GM18517 (cell line): Measurements from ENCODE around the gene RIMBP2.

ENCODE experiments used
- ATAC-seq: cut with Tn5 transposase; IDR thresholded peaks from one replicate; pipeline ENCODE4 v1.9.1; 2021; ENCODE audit warnings: mild to moderate bottlenecking, moderate library complexity; ENCODE audit not compliant: unreplicated experiment

RIMBP2 gene

DNA sequence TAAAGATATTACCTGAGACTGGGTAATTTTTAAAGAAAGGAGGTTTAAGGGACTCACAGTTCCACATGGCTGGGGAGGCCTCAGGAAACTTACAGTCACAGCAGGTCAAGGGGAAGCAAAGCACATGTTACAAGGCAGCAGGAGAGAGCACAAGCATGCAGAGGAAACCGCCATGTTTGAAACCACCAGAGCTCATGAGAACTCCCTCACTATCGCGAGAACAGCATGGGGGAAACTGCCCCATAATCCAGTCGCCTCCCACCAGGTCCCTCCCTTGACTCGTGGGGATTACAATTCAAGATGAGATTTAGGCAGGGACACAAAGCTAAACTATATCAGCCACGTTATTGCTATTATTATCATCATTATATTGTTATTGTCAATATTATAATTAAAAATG lies 138.7 kb downstream of the RIMBP2 start:
- ATAC-seq: no peak

GRCh38 chr12:130576371-130576816 lies 139.7 kb downstream of the RIMBP2 start:
- no peak for ATAC-seq

DNA sequence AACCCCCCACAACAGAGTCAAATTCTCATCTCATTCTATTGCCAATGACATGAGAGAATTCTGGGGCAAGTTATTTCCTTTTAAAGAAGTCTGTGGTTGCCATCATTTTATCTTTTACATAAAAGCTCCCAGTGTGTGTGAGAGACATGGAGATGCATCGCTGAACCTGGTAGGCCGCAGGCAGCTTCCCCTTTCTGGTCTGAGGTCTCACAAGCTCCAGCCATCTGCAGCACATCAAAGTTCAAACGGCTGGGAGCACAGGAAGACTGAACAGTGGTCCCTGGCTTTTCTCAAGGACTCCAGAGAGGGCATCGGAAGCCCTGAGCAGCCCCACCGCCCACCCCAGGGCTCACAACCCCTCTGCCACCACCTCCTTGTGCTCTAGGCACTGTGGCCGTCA lies 141.7 kb downstream of the RIMBP2 start:
- no peak for ATAC-seq

DNA sequence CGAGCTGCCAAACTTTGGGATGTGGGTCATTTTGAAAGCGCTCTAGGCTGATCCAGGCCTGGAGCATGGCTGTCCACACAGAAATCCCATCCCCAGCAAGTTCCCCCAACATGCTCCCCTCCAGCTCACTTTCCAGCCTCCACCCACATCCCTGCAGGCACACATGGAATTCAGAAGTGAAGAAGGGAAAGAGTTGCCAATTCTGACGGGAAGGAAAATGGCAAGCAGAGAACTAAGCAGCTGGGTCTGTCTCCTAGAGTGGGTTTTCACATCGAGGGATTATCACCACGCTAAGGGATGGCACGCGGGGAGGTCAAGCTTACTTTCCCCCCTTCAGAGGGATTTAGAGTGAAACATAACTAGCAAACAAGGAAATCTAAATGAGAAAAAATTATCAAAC lies 142.3 kb downstream of the RIMBP2 start:
- ATAC-seq: no peak

- ATAC-seq: no peak
These were observed 142.9 kb downstream of the RIMBP2 start for GRCh38 chr12:130573235-130573634.

GRCh38 chr12:130572553-130572952 lies 143.5 kb downstream of the RIMBP2 start:
- no peak for ATAC-seq

DNA sequence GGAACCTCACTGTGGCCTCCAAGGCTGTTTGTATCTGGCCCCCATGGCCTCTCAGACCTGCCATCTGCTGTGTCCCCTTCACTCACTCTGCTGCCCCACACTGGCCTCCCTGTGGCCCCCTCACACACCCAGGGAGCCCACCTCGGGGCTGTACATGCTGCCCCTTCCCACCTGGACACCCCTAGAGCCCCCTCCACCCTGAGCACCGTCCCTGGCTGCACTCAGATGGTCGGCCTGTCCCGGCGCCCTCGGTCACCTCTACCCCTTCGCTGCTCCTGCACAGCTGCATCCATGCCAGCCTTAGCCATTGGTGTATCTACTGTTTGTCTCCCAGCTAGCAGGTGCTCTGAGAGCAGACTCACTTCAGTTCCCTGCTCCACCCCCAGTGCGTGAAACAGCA lies 144.4 kb downstream of the RIMBP2 start:
- ATAC-seq: no peak

- ATAC-seq: no peak
These were observed 145.0 kb downstream of the RIMBP2 start for GRCh38 chr12:130571089-130571488.

DNA sequence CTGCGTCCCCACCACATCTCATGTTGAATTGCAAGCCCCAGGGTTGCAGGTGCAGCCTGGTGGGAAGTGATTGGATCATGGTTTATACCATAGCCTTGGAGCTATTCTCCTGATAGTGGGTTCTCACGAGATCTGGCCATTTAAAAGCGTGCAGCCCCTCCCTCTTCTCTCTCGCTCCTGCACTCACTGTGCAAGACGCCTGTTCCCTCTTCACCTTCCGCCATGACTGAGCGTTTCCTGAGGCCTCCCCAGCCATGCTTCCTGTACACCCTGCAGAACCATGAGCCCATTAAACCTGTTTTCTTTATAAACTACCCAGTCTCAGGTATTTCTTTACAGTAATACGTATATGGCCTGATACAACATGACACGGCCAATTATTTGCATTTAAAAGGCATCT lies 146.6 kb downstream of the RIMBP2 start:
- ATAC-seq: no peak

- ATAC-seq: no peak
These were observed 147.6 kb downstream of the RIMBP2 start for GRCh38 chr12:130568501-130568900.

- ATAC-seq: no peak
These were observed 148.1 kb downstream of the RIMBP2 start for GRCh38 chr12:130568041-130568440.

DNA sequence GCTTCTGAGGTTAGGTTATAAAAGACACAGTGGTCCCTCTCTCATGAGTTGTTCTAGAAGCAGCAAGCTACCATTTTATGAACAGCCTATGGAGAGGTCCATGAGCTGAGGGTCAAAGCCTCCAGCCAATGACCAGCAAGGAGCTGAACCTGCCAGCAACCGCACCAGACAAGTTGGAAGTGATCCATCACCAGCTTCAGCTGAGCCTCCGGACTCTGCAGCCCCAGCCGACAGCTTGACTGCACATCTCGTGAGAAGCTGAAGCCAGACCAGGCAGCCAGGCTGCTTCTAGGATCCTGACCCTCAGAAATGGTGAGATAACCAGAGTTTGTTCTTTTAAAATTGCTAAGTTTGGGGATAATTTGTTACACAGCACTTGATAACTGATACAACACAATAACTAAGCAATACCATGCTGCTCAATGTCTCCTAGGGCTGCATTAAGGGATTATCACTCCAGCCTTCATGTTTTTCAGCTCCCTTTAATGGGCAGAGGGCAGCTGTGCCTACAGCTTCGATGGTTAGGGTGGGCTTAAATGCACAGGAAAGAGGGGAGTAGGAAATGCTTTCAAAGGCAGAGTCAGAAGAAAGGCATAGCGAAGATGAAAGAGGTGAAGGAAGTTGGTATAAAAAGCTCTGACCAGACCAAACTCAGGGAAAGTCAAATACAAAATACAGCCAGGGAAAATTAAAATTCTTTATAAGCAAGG lies 149.5 kb downstream of the RIMBP2 start:
- ATAC-seq: no peak

- no peak for ATAC-seq
These were observed 150.9 kb downstream of the RIMBP2 start for GRCh38 chr12:130565189-130565588.

DNA sequence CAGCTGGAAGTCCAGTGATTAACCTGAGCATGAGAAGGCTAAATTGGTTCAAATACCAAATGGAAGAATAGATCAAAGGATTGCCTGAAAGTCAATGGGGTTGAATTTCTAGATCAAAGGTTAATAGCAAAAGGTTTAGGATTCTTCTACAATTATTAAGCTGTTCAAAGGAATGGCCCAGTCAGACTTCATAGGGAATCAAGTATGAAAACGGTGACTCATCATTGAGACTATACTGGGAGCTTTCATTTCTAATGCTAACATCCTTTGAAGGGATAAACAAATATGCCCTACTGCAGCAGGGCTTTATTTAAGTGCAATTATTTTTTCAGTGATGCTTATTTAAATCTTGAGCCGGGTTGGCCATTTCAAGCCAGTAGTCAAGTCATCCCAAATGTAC lies 152.8 kb downstream of the RIMBP2 start:
- no peak for ATAC-seq

DNA sequence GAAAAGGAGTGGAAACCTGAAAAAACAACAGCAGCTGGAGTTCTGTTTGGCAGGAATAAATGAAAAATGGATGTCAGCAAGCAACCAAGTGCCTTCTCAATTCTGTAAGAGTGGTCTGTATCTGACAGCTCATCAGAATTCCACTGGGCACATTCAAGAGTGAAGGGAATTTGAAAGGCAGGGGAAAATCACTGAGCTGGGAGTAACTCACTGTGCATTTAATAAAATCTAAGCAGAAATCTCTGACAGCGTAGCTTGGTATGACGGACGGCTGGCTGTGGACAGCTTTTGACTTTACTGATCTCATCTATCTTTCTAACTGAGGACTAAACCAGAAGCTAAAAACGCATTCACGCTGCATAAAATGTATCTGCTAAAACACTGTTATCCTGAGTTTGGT lies 153.4 kb downstream of the RIMBP2 start:
- no peak for ATAC-seq

DNA sequence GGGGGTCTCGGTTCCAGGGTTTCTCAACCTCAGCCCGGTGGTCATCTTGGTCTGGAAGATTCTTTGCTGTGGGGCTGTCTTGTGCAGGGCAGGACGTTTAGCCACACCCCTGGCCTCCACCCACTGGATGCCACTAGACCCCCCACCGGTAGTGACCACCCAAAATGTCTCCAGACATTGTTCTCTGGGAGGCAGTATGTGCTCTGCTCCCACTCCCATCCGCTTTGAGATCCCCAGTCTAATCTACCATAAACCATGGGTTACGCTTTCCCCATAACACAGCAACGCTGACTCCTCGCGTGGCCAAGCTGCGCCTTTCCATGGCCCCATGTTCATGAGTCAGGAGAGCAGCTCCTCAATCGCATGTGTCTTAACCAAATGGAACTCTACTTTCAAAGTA lies 155.8 kb downstream of the RIMBP2 start:
- ATAC-seq: no peak

- no peak for ATAC-seq
These were observed 156.3 kb downstream of the RIMBP2 start for GRCh38 chr12:130559806-130560205.

- no peak for ATAC-seq
These were observed 158.0 kb downstream of the RIMBP2 start for GRCh38 chr12:130557886-130558765.

DNA sequence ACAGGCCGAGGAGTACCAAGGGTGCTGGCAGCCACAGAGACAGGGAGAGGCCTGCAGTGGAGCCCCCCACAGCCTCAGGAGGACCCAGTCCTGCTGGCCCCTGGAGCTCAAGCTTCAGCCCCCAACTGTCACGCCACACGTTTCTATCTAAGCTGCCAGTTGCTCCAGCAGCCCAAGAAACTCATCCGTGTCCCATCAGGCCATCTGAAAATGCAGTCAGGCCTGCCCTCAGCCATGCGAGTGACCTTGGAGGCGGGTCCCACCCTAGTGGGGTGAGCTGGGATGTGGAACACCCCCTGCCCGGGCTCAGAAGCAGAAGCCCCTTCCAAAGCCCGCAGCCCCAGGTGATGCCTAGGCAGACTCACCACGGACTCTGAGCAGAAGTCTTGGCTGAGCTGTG lies 158.9 kb downstream of the RIMBP2 start:
- ATAC-seq: no peak

GRCh38 chr12:130556486-130557055 lies 159.5 kb downstream of the RIMBP2 start:
- ATAC-seq: no peak

DNA sequence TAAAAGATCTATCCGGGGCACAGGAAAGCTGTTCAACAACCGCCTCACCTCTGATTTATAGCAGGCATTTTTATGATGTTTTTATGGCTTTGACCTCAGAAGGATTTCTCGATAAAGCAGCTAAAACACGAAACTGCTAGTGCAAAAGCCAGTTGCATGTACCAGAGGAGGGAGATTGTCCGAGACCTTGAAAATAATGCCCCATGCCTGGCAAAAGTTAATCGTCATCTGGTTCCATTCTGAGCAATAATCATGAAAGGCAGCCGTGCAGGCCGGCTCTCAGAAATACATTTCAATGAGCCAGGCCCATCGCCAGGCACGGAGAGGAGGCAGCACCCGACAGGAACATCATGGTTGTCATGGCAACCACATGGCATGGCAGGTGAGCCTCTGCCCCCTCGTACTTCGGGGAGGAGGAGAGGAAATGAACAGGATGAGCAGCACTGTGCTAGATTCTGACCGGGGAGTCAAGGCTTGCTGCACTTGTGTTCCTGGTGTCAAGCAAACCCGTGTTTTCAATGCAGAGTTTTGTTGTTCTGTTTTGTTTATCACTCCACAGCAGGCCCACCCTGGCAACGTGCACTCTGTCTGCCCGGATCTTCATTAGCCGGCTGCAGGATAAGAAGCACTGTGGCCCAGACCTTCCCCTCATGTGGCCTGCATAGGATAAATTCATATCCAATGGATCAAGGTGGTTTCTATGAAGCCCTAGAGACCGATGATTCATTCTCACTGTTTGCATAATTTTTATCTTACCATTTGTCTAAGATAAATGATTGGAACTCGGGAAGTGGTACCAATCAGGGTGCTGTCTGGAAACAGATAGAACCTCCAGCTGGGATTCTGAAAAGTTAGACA lies 160.2 kb downstream of the RIMBP2 start:
- no peak for ATAC-seq
